Liver (tissue), 9 donors: ENCODE results near the gene PPHLN1. TPM values are rescaled to one million over a fixed set of nuclear protein-coding genes. Genes with fewer than 3 reads are reported as not detected.

Experiments
- DNase-seq: peaks from one replicate; pipeline ENCODE4 v3.0.0-alpha.2; 2017; ENCODE audit warnings: low spot score
- H3K27ac ChIP-seq, 2 donors: one replicate each; pipeline ENCODE4 v1.7.0; 2013; ENCODE audit warnings: inconsistent platforms in 2 of 2, low read length in 2 of 2, control low read depth in 1 of 2, low read depth in 1 of 2, mild to moderate bottlenecking in 1 of 2
- H3K27me3 ChIP-seq, 4 donors: one replicate each; pipeline versions ENCODE4 v1.6.1 to v1.7.0; 2013; ENCODE audit warnings: low read length in 3 of 4, inconsistent platforms in 1 of 4, mild to moderate bottlenecking in 1 of 4, moderate library complexity in 1 of 4; ENCODE audit not compliant: control insufficient read depth in 4 of 4, insufficient read depth in 4 of 4
- H3K36me3 ChIP-seq, 4 donors: one replicate each; pipeline versions ENCODE4 v1.6.1 to v1.7.0; 2013; ENCODE audit warnings: low read length in 3 of 4, mild to moderate bottlenecking in 3 of 4, low read depth in 1 of 4, moderate library complexity in 1 of 4; ENCODE audit not compliant: control insufficient read depth in 4 of 4, insufficient read depth in 3 of 4
- H3K4me1 ChIP-seq, 4 donors: one replicate each; pipeline versions ENCODE4 v1.6.1 to v1.7.0; 2013; ENCODE audit warnings: low read length in 3 of 4, mild to moderate bottlenecking in 3 of 4, moderate library complexity in 1 of 4; ENCODE audit not compliant: control insufficient read depth in 4 of 4, insufficient read depth in 4 of 4
- H3K4me3 ChIP-seq, 3 donors: one replicate each; pipeline versions ENCODE4 v1.6.1 to v1.7.0; 2013; ENCODE audit warnings: low read length in 3 of 3, control low read depth in 1 of 3, low read depth in 1 of 3, mild to moderate bottlenecking in 1 of 3
- H3K9ac ChIP-seq, 2 donors: one replicate each; pipeline ENCODE4 v1.7.0; 2013; ENCODE audit warnings: low read length in 2 of 2, mild to moderate bottlenecking in 2 of 2, moderate library complexity in 2 of 2, control low read depth in 1 of 2, low read depth in 1 of 2
- H3K9me3 ChIP-seq, 4 donors: one replicate each; pipeline versions ENCODE4 v1.6.1 to v1.7.0; 2013; ENCODE audit warnings: low read length in 3 of 4; ENCODE audit not compliant: control insufficient read depth in 4 of 4
- EGR1 ChIP-seq, 2 donors: IDR thresholded peaks; 2 replicates each; pipeline ENCODE4 v1.6.1; 2016 to 2018; ENCODE audit warnings: antibody characterized with exemption in 2 of 2, low read depth in 2 of 2
- FOXA1 ChIP-seq: IDR thresholded peaks from 2 replicates; pipeline ENCODE4 v1.6.1; 2016; ENCODE audit warnings: antibody characterized with exemption
- FOXA2 ChIP-seq: IDR thresholded peaks from 2 replicates; pipeline ENCODE4 v1.6.1; 2016; ENCODE audit warnings: antibody characterized with exemption
- GABPA ChIP-seq, 2 donors: IDR thresholded peaks in 1 of 2; conservative IDR thresholded peaks in 1 of 2; 2 replicates each; pipeline ENCODE4 v1.6.1; 2016; ENCODE audit warnings: antibody characterized with exemption in 2 of 2, mild to moderate bottlenecking in 1 of 2, moderate library complexity in 1 of 2
- HNF4A ChIP-seq, 2 donors: conservative IDR thresholded peaks; 2 replicates each; pipeline ENCODE4 v1.6.1; 2016; ENCODE audit warnings: antibody characterized with exemption in 2 of 2, mild to moderate bottlenecking in 2 of 2
- HNF4G ChIP-seq: IDR thresholded peaks from 2 replicates; pipeline ENCODE4 v1.6.1; 2016; ENCODE audit warnings: antibody characterized with exemption
- JUND ChIP-seq, 2 donors: IDR thresholded peaks; 2 replicates each; pipeline ENCODE4 v1.6.1; 2016; ENCODE audit warnings: antibody characterized with exemption in 2 of 2
- MAX ChIP-seq: IDR thresholded peaks from 2 replicates; pipeline ENCODE4 v1.6.1; 2016; ENCODE audit warnings: antibody characterized with exemption
- RAD21 ChIP-seq, 2 donors: IDR thresholded peaks; 2 replicates each; pipeline ENCODE4 v1.6.1; 2016; ENCODE audit warnings: antibody characterized with exemption in 2 of 2, mild to moderate bottlenecking in 2 of 2
- REST ChIP-seq: IDR thresholded peaks from 2 replicates; pipeline ENCODE4 v1.6.1; 2016; ENCODE audit warnings: antibody characterized with exemption, mild to moderate bottlenecking
- RXRA ChIP-seq, 2 donors: IDR thresholded peaks; 2 replicates each; pipeline ENCODE4 v1.6.1; 2017 to 2018; ENCODE audit warnings: antibody characterized with exemption in 2 of 2, mild to moderate bottlenecking in 1 of 2
- SP1 ChIP-seq: IDR thresholded peaks from 2 replicates; pipeline ENCODE4 v1.6.1; 2018; ENCODE audit warnings: antibody characterized with exemption, mild to moderate bottlenecking
- TAF1 ChIP-seq: conservative IDR thresholded peaks from 2 replicates; pipeline ENCODE4 v1.6.1; 2016; ENCODE audit warnings: antibody characterized with exemption, mild to moderate bottlenecking
- YY1 ChIP-seq: IDR thresholded peaks from 2 replicates; pipeline ENCODE4 v1.6.1; 2016; ENCODE audit warnings: antibody characterized with exemption, mild to moderate bottlenecking
- WGBS: extraction: QIAGEN DNeasy Blood & Tissue Kit; methylation state at CpG from one replicate; pipeline ENCODE4 v1.1.7; 2013; 5-methylcytosine and 5-hydroxymethylcytosine counted together
- polyA plus RNA-seq, 2 donors: library from polyadenylated mRNA; stranded (reverse) in 1 of 2; unstranded in 1 of 2; fragments of 200-250 nt in 1 of 2; fragments of >200 nt in 1 of 2; fragmentation: Nextera tagmentation in 1 of 2; extraction: Ambion mirVana in 1 of 2; gene quantifications; one replicate each; pipeline versions ENCODE4 v1.2.1 to v1.2.3, GENCODE V29; 2013 to 2015
- total RNA-seq, 2 donors: library from RNA; depleted of rRNA; stranded (reverse); fragments of >200 nt; gene quantifications; one replicate each; pipeline ENCODE4 v1.2.3, GENCODE V29; 2014
- TF ChIP-seq, protein P1 (sequence below): IDR thresholded peaks from 2 replicates; pipeline ENCODE4 v1.6.1; 2016; ENCODE audit warnings: antibody characterized with exemption
- TF ChIP-seq, protein P2 (sequence below): IDR thresholded peaks from 2 replicates; pipeline ENCODE4 v1.6.1; 2016; ENCODE audit warnings: antibody characterized with exemption
- TF ChIP-seq, protein P3 (sequence below): fragments of 150-350 bp; IDR thresholded peaks from 2 replicates; pipeline ENCODE4 v1.5.1; 2017; ENCODE audit warnings: improper control_type of control experiment, low read depth, low read length; ENCODE audit not compliant: missing input control
- donor health status: healthy.
- donor health status: healthy.
- donor health status: healthy.
- donor health status: healthy.
- donor health status: healthy.

PPHLN1 gene
- total and polyA plus RNA-seq, 4 donors, result 11.6 to 40.3 (median 27.7) TPM

DNA sequence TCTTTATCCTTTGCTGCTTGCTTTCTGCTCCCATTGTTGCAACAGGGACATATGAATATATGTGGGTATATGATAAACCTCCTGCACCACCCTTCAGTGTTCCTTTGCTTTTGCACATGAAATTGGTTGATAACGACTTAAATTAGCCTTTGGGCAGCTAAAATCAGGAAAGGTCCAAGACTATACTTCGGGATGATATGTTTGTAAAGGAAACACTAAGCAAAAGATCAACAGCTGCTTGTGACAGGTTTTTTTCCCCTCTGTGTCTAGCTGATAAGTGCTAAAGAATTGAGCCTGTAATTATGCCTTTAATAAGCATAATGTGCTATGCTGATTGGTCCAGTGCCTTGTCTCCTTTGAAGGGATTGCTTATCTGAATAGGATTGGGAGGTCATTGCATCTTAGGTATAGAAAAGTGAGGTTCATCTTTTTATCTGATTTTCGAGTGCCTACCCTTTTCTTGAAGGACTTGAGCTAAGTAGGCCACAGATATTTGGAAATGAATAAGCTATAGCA lies 59.4 kb downstream of the PPHLN1 start:
- DNase-seq, result no peak
- Histone ChIP-seq H3K9me3 (no peaks in the 10 kb centered on the region), H3K27ac (no peak overlapping the region), H3K27me3 (no peaks in the 10 kb centered on the region), H3K36me3 (peaks cover 0 to 7% (median 5%) of the 10 kb centered on the region in 4 donors), H3K4me3 (no peak overlapping the region), H3K9ac (no peak overlapping the region), H3K4me1 (peaks cover 0 to 2% (median 0%) of the 10 kb centered on the region in 4 donors)
- TF ChIP-seq RAD21 (IDR thresholded peaks at IDR 0.05) (no peak), HNF4A (conservative IDR thresholded peaks at IDR 0.05) (no peak), FOXA1 (no peak), MAX (no peak), FOXA2 (no peak), SP1 (no peak), HNF4G (no peak), TAF1 (no peak), GABPA (IDR thresholded peaks at IDR 0.05 in 1 of 2, conservative IDR thresholded peaks at IDR 0.05 in 1 of 2) (no peak), REST (no peak), RXRA (IDR thresholded peaks at IDR 0.05) (no peak), EGR1 (IDR thresholded peaks at IDR 0.05; ENCODE audit: low read depth in 2 of 2) (no peak), YY1 (no peak), JUND (IDR thresholded peaks at IDR 0.05) (no peak)
- TF ChIP-seq, protein P1, sequence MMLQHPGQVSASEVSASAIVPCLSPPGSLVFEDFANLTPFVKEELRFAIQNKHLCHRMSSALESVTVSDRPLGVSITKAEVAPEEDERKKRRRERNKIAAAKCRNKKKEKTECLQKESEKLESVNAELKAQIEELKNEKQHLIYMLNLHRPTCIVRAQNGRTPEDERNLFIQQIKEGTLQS, result no peak
- TF ChIP-seq, protein P2, sequence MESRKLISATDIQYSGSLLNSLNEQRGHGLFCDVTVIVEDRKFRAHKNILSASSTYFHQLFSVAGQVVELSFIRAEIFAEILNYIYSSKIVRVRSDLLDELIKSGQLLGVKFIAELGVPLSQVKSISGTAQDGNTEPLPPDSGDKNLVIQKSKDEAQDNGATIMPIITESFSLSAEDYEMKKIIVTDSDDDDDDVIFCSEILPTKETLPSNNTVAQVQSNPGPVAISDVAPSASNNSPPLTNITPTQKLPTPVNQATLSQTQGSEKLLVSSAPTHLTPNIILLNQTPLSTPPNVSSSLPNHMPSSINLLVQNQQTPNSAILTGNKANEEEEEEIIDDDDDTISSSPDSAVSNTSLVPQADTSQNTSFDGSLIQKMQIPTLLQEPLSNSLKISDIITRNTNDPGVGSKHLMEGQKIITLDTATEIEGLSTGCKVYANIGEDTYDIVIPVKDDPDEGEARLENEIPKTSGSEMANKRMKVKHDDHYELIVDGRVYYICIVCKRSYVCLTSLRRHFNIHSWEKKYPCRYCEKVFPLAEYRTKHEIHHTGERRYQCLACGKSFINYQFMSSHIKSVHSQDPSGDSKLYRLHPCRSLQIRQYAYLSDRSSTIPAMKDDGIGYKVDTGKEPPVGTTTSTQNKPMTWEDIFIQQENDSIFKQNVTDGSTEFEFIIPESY, result no peak
- TF ChIP-seq, protein P3, sequence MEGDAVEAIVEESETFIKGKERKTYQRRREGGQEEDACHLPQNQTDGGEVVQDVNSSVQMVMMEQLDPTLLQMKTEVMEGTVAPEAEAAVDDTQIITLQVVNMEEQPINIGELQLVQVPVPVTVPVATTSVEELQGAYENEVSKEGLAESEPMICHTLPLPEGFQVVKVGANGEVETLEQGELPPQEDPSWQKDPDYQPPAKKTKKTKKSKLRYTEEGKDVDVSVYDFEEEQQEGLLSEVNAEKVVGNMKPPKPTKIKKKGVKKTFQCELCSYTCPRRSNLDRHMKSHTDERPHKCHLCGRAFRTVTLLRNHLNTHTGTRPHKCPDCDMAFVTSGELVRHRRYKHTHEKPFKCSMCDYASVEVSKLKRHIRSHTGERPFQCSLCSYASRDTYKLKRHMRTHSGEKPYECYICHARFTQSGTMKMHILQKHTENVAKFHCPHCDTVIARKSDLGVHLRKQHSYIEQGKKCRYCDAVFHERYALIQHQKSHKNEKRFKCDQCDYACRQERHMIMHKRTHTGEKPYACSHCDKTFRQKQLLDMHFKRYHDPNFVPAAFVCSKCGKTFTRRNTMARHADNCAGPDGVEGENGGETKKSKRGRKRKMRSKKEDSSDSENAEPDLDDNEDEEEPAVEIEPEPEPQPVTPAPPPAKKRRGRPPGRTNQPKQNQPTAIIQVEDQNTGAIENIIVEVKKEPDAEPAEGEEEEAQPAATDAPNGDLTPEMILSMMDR, result no peak
- WGBS, result 86% methylated on average over 3 of the region's 3 CpGs
